Stimulated activated CD8-positive, alpha-beta memory T cell treated with anti-CD3 and anti-CD28 coated beads, Interleukin-12 subunit alpha, Interleukin-12 subunit beta, amount 100 ng/mL, for 24 hours (primary cell): ENCODE data around the gene SGSH.
"Not testable (repeated sequence)": the region's sequence is repeated elsewhere in the genome, so short reads cannot be mapped to it uniquely, and the experiment has no call there.

ENCODE experiments used
- DNase-seq: peaks from one replicate; pipeline ENCODE4 v3.0.0-alpha.2; 2020; ENCODE audit errors: extremely low read depth

The SGSH gene

DNA sequence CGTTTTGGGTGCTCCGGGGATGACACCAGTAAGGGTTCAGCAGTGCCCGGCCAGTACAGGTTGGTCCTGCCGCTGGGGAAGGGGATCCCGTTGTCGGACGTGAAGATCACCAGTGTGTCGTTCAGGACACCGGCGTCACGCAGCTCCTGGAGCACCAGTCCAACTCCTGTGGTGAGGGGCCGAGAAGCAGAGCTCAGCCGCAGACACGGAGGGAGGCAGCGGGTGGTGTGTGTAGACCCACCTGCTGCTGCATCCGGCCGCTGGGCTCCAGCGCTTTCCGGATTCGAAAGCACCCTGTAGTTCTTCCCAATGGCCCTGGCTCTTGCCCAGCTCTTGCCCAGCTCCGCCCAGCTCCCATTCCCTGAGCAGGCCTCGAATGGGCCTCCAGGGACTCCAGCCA lies 8.0 kb downstream of the SGSH start:
- DNase-seq = no peak

DNA sequence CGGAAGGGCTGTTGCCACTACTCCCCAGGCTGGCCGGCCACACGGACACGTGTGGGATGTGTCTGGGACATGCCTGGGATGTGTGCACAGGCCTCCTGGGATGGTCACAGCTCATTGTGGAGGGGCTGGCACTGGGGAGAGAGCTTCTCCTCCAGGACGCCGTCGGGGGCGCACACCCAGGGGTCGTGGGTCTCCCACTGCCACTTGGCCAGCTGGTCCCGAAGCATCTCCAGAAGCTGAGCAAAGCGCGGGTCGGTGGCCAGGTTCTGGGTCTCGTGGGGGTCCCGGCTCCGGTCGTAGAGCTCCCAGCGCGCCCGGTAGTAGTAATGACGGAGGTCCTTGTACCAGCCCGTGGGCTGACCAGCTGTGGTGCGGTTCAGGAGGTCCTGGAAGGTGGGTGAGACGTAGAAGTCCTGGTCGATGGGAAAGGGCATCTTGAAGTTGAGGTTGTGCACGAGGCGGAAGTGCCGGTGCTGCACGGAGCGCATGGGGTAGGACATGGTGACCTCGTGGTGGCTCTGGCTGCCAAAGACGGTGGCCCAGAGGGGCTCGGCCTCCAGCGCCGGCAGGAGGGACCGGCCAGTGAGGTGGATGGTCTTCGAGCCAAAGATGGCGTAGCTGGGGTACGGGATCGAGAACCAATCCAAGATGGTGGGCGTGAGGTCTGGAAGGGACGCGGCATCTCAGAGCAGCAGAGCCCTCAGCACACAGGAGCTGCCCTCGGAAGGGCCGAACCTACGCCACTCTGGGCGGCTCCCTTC lies 9.6 kb downstream of the SGSH start:
- no peak for DNase-seq

DNA sequence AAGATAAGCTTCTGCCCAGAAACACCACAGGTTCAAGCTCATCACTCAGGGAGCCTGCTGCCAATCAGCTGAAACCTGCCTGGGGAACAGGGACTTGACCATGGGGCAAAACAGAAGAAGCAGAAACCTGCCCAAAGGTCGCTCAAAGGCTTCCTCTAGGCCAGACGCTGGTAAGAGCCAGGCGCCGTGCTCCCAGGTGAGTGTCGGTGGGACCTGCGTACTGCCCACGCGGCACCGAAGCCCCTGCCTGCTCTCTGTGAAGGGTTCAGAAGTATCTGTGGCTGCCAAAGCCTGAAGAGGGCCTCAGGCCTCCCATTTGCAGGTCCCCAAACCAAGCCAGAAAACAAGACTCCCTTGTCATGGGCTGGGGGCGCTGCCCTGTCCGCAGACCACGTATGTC lies 10.4 kb downstream of the SGSH start:
- no peak for DNase-seq

DNA sequence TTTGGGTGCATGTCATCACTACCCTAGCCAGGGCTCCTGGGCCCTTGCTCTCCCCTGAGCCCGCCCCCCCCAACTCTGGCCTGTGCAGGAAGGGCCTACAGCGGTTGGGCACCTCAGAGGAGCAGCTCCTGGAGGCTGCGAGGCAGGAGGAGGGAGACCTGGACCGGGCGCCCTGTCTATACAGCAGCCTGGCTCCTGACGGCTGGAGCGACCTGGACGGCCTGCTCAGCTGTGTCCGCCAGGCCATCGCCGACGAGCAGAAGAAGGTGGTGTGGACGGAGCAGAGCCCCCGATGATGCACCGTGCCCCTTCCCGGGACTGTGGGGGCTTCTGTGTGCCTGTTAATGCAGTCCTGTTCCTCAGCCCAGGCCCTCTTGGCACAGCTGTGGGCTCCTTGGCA lies 12.1 kb downstream of the SGSH start:
- DNase-seq = no peak

DNA sequence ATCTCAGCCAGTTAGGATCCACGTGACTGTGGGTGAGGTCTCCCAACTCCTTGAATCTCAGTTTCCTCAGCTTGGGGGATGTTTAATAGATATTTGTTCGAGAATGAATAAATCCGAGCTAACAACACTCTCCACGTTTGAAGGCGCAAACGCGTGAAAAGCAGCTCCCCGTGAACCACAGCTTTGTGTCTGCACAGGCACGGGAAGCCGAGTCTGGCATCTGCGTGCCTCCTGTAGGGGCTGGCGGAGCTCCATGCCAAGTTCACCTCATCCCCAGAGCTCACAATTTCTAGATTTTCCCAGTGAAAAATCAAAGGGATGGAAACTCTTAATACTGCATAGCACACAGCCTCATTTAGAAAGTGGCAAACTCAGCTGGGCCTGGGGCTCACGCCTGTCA lies 14.3 kb downstream of the SGSH start:
- no peak for DNase-seq

DNA sequence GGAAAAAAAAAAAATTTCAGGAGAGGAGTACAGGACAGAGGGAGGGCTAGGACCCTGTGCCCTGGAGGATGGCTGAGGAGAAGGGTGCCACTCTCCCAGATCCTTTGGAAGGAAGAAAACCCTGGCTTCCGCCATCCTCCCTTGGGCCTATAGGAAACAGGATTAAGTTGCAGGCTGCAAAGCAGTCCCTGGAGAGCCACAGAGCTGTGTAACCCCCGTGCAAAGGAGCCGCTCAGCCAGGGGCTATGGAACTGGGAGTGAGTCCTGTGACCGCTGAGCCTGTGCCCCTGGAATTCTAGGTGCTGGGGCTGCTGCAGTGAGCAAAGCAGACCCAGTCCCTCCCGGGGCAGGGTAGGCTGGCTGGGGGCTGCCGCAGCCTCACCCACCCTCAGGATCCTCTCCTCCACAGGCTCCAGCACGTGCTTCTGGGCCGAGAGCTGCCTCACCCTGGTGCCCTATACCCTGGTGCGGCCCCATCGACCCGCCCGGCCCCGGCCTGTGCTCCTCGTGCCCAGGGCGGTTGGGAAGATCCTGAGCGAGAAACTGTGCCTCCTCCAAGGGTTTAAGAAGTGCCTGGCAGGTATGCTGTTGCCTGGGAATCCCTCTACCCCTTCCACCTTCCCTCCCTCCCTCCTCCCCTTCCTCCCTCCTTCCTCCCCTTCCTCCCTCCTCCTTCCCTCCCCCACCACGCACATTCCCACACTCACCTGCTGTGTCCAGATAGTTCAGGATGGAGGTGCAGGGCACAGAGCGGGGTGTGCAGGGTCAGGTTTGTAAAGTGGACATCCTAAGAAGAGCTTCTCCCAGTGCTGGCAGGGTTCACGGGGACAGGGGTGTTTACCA lies 15.3 kb downstream of the SGSH start:
- DNase-seq = no peak

DNA sequence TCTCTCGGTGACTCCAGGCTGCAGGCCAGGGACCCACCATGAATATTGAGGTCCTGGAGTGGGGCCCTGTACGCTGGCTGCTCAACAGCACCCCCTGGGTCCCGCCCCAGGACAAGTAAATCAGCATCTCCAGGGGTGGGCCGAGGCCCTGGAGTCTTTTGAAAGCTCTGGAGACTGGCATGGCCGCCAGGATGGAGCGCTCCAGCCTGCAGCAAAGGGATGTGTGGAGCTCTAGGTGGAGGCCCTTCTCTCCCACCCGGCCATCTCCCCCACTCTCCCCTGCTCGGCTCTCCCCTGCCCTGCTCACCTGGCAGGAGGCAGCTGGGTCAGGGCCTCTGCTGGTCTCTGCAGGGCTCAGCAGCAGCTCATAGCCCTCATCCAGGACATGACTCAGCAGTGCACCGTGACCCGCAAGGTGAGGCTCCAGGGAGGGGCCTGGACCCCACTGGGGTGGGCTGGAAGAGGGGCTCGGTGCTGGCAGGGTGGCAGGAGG lies 16.6 kb downstream of the SGSH start:
- DNase-seq = no peak

DNA sequence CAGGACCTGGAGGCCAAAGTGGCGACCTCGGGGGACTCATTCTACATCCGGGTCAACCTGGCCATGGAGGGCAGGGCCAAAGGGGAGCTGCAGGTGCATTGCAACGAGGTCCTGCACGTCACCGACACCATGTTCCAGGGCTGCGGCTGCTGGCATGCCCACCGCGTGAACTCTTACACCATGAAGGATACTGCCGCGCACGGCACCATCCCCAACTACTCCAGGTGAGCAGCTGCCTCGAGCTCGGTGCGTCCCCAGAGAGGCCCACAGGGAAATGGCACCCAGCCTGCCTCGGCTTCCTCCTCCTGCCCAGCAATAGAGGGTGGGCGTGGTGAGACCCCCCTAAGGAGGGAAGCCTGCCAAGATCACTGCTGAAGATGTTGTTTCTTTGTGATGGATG lies 17.9 kb downstream of the SGSH start:
- no peak for DNase-seq

DNA sequence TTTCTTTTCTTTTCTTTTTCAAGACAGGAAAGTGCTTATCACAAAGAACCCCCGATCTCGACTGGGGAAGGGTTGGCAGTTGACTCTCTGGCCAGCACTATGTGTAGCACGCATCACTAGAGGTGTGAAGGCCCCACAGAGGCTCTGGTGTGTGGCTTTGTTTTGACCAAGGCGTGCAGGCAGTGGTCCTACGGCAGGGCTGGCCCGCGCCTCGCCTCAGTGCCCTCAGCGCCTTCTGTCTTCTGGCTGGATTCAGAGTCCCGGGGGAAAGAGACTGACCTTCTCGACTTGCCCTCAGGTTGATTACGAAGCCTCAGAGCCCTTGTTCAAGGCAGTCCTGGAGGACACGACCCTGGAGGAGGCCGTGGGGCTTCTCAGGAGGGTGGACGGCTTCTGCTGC lies 18.7 kb downstream of the SGSH start:
- no peak for DNase-seq

DNA sequence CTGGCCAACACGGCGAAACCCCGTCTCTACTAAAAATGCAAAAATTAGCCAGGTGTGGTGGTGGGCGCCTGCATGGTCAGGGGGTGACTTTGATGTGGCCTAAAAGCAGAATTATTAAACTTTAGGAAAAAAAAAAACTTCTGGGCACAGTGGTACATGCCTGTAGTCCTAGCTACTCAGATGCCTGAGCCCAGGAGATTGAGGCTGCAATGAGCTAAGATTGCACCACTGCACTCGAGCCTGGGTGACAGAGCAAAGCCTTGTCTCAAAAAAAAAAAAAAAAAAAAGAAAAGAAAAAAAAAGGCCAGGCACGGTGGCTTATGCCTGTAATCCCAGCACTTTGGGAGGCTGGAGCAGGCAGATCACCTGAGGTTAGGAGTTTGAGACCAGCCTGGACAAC lies 20.8 kb downstream of the SGSH start:
- DNase-seq = not testable (repeated sequence)

DNA sequence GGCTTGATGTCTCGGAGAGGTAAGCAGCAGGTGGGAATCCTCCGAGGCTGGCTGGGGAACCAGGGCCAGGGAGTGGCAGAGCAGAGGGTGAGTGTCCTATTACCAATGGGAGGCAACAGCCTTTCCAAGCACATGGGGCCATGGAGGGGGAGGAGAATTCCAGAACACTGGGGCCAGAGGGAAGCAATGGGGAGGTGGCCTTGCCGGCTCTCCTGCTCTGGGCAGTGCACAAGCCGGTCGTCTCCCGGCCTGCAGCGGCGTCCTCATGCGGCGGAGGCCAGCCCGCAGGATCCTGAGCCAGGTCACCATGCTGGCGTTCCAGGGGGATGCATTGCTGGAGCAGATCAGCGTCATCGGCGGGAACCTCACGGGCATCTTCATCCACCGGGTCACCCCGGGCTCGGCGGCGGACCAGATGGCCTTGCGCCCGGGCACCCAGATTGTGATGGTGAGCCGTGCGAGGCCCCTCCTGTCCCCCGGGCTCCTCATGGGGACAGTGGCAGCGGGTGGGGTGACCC lies 21.9 kb downstream of the SGSH start:
- DNase-seq = no peak

DNA sequence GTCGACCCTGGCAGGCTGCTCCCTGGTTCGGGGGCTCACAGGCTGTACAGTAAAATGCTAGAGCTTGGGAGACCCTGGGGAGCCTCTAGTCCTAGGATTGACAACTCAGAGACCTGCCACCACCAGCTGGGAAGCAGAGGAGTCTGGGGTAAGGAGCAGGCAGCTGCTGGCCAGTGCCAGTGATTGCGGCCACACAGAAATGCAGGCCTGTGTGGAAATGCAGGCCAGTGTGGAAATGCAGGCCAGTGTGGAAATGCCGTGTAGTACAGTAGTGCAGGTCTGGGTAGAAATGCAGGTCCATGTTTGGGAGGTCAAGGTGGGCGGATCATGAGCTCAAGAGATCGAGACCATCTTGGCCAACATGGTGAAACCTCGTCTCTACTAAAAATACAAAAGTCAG lies 23.5 kb downstream of the SGSH start:
- DNase-seq = no peak

DNA sequence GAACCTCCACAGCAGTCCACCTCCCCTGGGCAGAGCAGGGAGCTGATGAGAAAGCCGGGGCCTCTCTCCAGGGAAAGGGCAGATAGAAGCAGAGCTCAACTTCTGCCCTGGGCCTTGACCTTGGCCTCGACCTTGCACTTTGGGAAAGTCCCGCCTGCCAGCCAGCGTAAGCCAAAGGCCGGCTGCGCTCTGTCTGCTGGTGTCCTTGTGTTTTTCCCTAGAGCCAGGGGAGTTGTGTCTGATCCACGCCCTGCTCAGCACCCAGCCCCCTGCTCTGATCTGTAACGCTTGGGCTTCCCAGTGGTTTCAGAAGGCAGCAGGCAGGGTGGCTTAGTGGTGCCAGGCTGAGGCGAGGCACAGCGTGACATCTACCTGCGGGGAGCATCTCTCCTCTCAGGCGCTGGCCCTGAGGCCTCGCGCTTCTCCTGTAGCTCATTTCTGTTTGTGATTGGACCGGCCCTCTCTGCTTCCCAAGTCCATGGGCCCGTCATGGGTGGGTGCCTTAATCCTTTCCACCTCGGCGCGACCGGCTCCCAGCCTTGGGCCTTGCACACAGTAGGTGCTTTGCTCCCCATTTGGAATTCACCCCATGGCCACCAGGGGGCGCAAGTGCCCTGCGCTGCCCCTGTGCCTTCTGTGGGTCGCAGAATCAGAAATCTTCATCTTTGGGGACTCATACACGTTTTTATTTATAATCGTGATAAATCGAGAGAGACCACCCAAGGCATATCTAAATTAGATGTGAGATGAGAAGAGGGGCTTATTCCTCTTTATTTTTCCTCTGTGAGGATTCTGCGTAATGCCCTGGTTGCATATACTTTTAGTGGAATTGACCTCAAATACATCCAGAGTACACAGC lies 24.2 kb downstream of the SGSH start:
- no peak for DNase-seq

DNA sequence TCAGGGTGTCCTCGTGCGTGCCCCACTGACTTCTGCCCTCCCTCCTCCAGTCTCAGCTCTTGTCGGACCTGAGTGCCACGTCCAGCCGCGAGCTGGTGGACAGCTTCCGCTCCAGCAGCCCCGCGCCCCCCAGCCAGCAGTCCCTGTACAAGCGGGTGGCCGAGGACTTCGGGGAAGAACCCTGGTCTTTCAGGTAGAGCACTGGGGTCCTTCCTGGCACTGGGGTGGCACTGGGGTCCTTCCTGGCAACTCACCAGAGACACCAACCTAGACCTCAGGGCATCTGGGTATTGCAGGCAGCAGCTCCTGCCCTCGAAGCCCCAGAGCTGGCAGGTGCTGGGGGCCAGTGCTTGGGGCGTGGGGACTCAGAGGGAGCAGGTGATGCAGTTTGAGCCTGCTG lies 25.0 kb downstream of the SGSH start:
- no peak for DNase-seq

DNA sequence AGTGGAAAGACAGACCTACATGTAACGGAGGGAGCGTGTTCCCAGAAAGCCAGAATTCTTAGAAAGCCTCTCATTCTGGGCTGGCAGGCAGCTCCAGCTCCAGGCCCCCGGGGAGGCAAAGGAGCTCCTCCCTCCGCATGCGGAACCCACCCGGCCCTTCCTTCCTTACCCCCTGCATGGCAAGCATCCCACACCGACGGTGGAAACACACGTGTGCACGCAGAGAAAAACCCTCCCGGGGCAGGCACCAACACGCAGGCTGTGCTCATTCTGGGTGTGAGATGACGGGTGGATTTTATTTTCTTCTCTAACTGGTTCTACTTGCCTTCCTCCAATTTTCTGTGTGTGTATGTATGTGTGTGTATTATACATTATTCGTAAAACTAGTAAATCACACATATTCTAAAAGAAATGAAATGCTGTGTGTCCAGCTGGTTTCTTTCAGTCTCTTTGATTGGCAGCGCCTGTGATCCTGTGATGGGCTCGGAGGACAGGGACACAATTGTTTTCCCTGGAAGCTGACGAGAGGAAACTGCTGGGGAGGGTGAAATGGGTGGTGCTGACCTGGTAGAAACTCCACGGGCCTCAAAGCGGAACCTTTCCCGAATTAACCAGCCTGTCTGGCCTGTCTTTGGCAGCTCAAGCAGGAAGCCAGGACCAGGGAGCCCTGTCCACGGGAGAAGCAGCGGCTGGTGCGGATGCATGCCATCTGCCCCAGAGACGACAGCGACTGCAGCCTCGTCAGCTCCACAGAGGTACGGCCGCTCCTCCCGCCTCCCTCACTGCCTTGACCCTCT lies 28.1 kb downstream of the SGSH start:
- no peak for DNase-seq

DNA sequence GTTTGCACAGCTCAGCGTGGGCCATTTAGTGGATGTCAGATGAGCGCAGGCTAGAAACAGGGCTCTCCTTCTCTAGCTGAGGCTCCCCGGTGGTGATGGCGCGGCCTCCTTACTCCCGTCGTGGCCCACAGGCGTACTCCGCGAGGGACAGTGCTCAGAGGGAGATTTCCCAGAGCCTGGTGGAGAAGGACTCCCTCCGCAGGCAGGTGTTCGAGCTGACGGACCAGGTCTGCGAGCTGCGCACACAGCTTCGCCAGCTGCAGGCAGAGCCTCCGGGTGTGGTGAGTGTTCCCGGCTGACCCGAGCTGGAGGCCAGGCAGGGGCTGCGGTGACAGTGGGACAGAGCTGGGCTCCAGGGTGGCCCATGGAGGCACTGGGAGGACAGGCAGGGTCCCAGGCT lies 28.9 kb downstream of the SGSH start:
- DNase-seq = no peak

DNA sequence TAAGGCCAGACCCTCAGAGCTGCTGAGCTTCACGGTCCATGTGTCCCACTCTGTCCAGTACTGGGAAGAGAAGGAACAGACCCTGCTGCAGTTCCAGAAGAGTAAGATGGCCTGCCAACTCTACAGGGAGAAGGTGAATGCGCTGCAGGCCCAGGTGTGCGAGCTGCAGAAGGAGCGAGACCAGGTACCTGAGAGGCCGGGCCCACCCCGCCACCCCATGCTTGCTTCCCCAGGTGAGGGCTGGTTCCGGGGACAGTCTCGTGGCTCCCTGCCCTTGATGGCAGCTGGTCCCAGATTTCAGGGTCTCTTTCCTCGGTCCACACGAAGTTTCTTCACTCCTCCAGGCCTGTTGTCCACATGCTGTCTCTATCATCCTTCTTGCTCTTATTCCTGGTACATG lies 29.4 kb downstream of the SGSH start:
- DNase-seq = no peak

DNA sequence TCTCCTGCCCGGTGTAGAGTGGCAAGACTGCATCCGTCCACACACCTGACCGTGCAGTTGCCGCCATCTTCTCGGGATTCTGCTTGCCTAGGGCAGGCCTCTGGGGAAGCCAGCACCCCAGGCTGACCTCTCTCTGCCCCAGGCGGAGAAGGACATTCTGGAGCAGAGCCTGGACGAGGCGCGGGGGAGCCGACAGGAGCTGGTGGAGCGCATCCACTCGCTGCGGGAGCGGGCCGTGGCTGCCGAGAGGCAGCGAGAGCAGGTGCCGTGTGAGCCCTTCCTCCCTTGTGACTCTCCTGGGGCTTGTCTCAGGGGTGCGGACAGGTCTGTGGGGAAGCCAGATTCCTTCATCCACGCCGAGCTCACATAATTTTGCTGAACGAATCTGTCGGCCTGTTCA lies 30.5 kb downstream of the SGSH start:
- no peak for DNase-seq

DNA sequence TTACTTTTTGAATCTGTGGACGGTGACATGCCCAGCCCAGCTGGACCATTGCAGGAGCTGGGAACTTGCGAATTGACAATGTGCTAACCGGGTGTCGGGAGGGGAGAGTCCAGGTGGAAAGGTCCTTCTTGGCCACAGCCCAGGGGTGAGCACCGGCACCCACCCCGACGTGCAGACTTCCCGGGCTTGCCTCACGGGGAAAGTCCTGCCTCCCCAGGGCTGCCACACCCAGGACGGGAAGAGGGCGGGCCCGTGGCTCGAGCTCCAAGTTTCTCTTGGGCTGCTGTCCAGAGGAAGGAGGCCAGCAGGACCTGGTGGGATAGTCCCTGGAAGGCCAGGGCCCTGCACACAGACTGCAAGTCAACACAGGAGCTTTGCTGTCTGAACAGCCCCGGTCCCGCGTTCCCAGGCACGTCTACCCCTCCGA lies 32.6 kb downstream of the SGSH start:
- DNase-seq = no peak

DNA sequence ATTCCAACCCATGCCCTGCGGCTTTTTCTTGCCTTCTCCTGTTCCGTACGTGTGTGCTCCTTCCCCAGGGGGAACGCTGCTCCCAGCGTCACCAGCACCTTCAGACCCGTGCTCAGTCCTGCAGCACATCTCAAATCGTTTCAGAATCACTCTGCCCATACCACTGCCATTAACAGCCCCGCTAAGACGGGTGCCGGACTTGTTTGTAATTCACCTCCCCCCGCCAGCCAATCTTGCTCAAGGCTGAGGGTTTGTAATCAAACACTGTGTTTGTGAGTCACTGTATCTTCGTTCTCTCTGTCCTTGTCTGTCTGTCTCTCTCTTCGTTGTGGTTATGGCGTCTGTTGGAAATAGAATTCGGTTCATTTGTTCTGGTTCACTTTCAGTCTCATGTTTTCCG lies 33.0 kb downstream of the SGSH start:
- no peak for DNase-seq

DNA sequence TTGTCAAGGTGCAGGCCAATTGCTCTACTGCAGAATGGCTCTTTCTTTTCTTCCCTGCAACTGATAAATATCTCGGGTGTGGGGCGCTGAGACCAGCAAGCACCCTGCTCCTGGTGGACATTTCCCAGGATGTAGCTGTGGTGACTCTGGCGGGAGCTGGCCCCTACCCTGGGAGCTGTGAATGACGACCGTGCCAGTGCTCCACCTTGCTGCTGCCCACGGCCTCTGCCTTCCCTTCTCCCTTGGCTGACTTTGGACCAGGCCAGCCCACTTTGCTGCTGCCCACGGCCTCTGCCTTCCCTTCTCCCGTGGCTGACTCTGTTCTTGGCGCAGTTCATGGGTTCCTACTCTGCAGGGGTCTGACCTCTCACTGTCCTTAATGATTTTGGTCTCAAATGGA lies 34.2 kb downstream of the SGSH start:
- no peak for DNase-seq
